HepG2 (cell line): ENCODE measurements around the gene YIF1A. TPM values are rescaled to one million over a fixed set of nuclear protein-coding genes. Genes with fewer than 3 reads are reported as not detected.

Experiments
- AGO2 ChIP-seq: fragments of 200-400 bp; formaldehyde crosslinking; optimal IDR thresholded peaks from 2 replicates; pipeline ENCODE3; 2017; ENCODE audit warnings: mild to moderate bottlenecking, low read depth, low read length, moderate library complexity
- ASH2L ChIP-seq: fragments of 300-600, 200-600 bp; sonication (generic); IDR thresholded peaks from 2 replicates; pipeline ENCODE4 v1.7.0; 2017; ENCODE audit warnings: low read depth, mild to moderate bottlenecking, moderate library complexity, mixed read lengths, low read length; ENCODE audit not compliant: insufficient read length
- EEA1 ChIP-seq: sonication (generic); formaldehyde crosslinking; IDR thresholded peaks from 2 replicates; pipeline ENCODE4 v1.5.1; 2020; ENCODE audit warnings: mild to moderate bottlenecking, missing genetic modification reagents, borderline replicate concordance
- GATA4 ChIP-seq: sonication (generic); IDR thresholded peaks from 2 replicates; pipeline ENCODE4 v1.6.1; 2016; ENCODE audit warnings: antibody characterized with exemption, low read depth, borderline replicate concordance
- HOXA3 ChIP-seq: sonication (generic); formaldehyde crosslinking; IDR thresholded peaks from 2 replicates; pipeline ENCODE4 v1.5.0; 2020; ENCODE audit warnings: missing genetic modification reagents
- KLF15 ChIP-seq: sonication (generic); formaldehyde crosslinking; IDR thresholded peaks from 2 replicates; pipeline ENCODE4 v1.8.1; 2023; ENCODE audit warnings: borderline replicate concordance, mild to moderate bottlenecking, inconsistent platforms, missing genetic modification reagents, mixed read lengths
- MAF1 ChIP-seq: sonication (generic); formaldehyde crosslinking; IDR thresholded peaks from 2 replicates; pipeline ENCODE4 v1.5.0; 2020; ENCODE audit warnings: missing genetic modification reagents, borderline replicate concordance
- MLX ChIP-seq: IDR thresholded peaks from 2 replicates; pipeline ENCODE4 v1.6.1; 2016
- MLXIP ChIP-seq: sonication (generic); formaldehyde crosslinking; IDR thresholded peaks from 2 replicates; pipeline ENCODE4 v1.9.0; 2021; ENCODE audit warnings: missing genetic modification reagents, borderline replicate concordance
- PCBP1 ChIP-seq: fragments of 200-400 bp; formaldehyde crosslinking; IDR thresholded peaks from 2 replicates; pipeline ENCODE4 v1.6.1; 2017; ENCODE audit warnings: mild to moderate bottlenecking, low read depth, low read length, borderline replicate concordance
- PRPF4 ChIP-seq: fragments of 200-400 bp; formaldehyde crosslinking; IDR thresholded peaks from 2 replicates; pipeline ENCODE4 v1.6.1; 2016; ENCODE audit warnings: low read length, low read depth; ENCODE audit not compliant: poor library complexity, severe bottlenecking
- RFXAP ChIP-seq: sonication (generic); formaldehyde crosslinking; IDR thresholded peaks from 2 replicates; pipeline ENCODE4 v1.4.0; 2020; ENCODE audit warnings: missing genetic modification reagents, borderline replicate concordance
- SATB2 ChIP-seq: sonication (generic); formaldehyde crosslinking; IDR thresholded peaks from 2 replicates; pipeline ENCODE4 v1.5.0; 2020; ENCODE audit warnings: missing genetic modification reagents
- SPEN ChIP-seq: sonication (generic); formaldehyde crosslinking; IDR thresholded peaks from 2 replicates; pipeline ENCODE4 v1.5.1; 2020; ENCODE audit warnings: low read depth, mild to moderate bottlenecking, missing genetic modification reagents
- SRSF9 ChIP-seq: fragments of 200-400 bp; formaldehyde crosslinking; IDR thresholded peaks from 2 replicates; pipeline ENCODE4 v1.6.1; 2018; ENCODE audit warnings: borderline replicate concordance, mild to moderate bottlenecking, low read depth, low read length; ENCODE audit not compliant: insufficient read depth, poor library complexity, severe bottlenecking
- TBX2 ChIP-seq: sonication (generic); formaldehyde crosslinking; IDR thresholded peaks from 2 replicates; pipeline ENCODE4 v1.5.0; 2020; ENCODE audit warnings: missing genetic modification reagents, mild to moderate bottlenecking, borderline replicate concordance
- TFDP2 ChIP-seq: sonication (generic); formaldehyde crosslinking; IDR thresholded peaks from 2 replicates; pipeline ENCODE4 v1.4.0; 2020; ENCODE audit warnings: missing genetic modification reagents
- YY1 ChIP-seq: IDR thresholded peaks from 2 replicates; pipeline ENCODE4 v1.6.1; 2011; ENCODE audit warnings: low read length, low read depth, moderate library complexity, mild to moderate bottlenecking; ENCODE audit not compliant: insufficient read depth, insufficient replicate concordance
- ZNF850 ChIP-seq: sonication (generic); formaldehyde crosslinking; conservative IDR thresholded peaks from 2 replicates; pipeline ENCODE4 v1.9.0; 2021; ENCODE audit warnings: mild to moderate bottlenecking, missing genetic modification reagents
- ZSCAN20 ChIP-seq: sonication (generic); formaldehyde crosslinking; IDR thresholded peaks from 2 replicates; pipeline ENCODE4 v1.4.0; 2020; ENCODE audit warnings: missing genetic modification reagents, mild to moderate bottlenecking, borderline replicate concordance
- ZUFSP ChIP-seq: sonication (generic); formaldehyde crosslinking; IDR thresholded peaks from 2 replicates; pipeline ENCODE4 v1.9.0; 2021; ENCODE audit warnings: missing genetic modification reagents, mild to moderate bottlenecking, borderline replicate concordance
- polyA plus RNA-seq, 8 experiments: library from polyadenylated mRNA; depleted of rRNA in 3 of 8; stranded (reverse) in 7 of 8; unstranded in 1 of 8; fragments of >200 nt; fragmentation: Illumina TruSeq in 4 of 8; extraction: Trizol in 4 of 8; gene quantifications; 2 replicates each; pipeline versions ENCODE4 v1.2.1 to v1.2.3, GENCODE V29; 2011 to 2016; ENCODE audit warnings: low read depth in 4 of 8, missing spikeins in 1 of 8, mixed read lengths in 1 of 8; ENCODE audit not compliant: insufficient read depth in 1 of 8
- total RNA-seq, 5 experiments: library from RNA; depleted of rRNA; stranded (reverse); fragments of >200 nt; fragmentation: Illumina TruSeq; extraction: Trizol; gene quantifications; 2 replicates each; pipeline ENCODE4 v1.2.3, GENCODE V29; 2016; ENCODE audit warnings: low read depth in 1 of 5

The YIF1A gene
- total and polyA plus RNA-seq, 2 of the 13 experiments (the other 11 are each of a cell fraction or from before 2014, with no cell fraction given), result 133 to 145 TPM

- TF ChIP-seq TFDP2 (CRISPR knock-in tag) (peak; percentile 47; the same call in 1 of the 2 replicates), ZNF850 (no peak), KLF15 (CRISPR knock-in tag) (no peak), ASH2L (peak; percentile 60), SATB2 (CRISPR knock-in tag) (0 out of 2 replicates have a peak, but pooled peaks have one; percentile 2), RFXAP (peak; percentile 94; the same call in 1 of the 2 replicates), PCBP1 (peak; percentile 78; the same call in 1 of the 2 replicates), GATA4 (0 out of 2 replicates have a peak, but pooled peaks have one; percentile 32), ZUFSP (CRISPR knock-in tag) (no peak), ZSCAN20 (CRISPR knock-in tag) (peak; percentile 30; the same call in 1 of the 2 replicates), MAF1 (CRISPR knock-in tag) (0 out of 2 replicates have a peak, but pooled peaks have one; percentile 30), MLX (CRISPR knock-in tag) (no peak), SPEN (peak; percentile 10), EEA1 (CRISPR knock-in tag) (no peak), YY1 (peak; percentile 88), HOXA3 (peak; percentile 93), AGO2 (peak; percentile 14), PRPF4 (no peak), SRSF9 (no peak), MLXIP (CRISPR knock-in tag) (no peak), TBX2 (CRISPR knock-in tag) (peak; percentile 55; the same call in 1 of the 2 replicates)
These were observed at the start of gene YIF1A (continued) for GRCh38 chr11:66288671-66289547.
